Right cardiac atrium (tissue), 5 donors: ENCODE measurements around the gene SCFD2. TPM values are rescaled to one million over a fixed set of nuclear protein-coding genes. Genes with fewer than 3 reads are reported as not detected.

Source experiments
- ATAC-seq, 2 donors: fragments of 200-7000 bp; cut with Tn5 transposase; one replicate each; pipeline versions ENCODE4 v1.8.0 to v1.9.1; 2020; ENCODE audit warnings: moderate library complexity in 2 of 2, mild to moderate bottlenecking in 1 of 2
- DNase-seq, 3 donors: peaks; one replicate each; pipeline ENCODE4 v3.0.0-alpha.2; 2020
- H3K27ac ChIP-seq: one replicate; pipeline ENCODE4 v1.5.1; 2013; ENCODE audit warnings: mild to moderate bottlenecking, low read length, control low read depth, moderate library complexity
- H3K27me3 ChIP-seq: one replicate; pipeline ENCODE4 v1.6.1; 2013; ENCODE audit not compliant: control insufficient read depth, insufficient read depth
- H3K4me1 ChIP-seq: one replicate; pipeline ENCODE4 v1.6.1; 2013; ENCODE audit warnings: low read length; ENCODE audit not compliant: control insufficient read depth, insufficient read depth
- H3K4me3 ChIP-seq: one replicate; pipeline ENCODE4 v1.5.1; 2013; ENCODE audit warnings: low read length, control low read depth
- H3K9me3 ChIP-seq: one replicate; pipeline ENCODE4 v1.6.1; 2013; ENCODE audit warnings: low read length; ENCODE audit not compliant: control insufficient read depth
- WGBS: extraction: QIAGEN DNeasy Blood & Tissue Kit; methylation state at CpG from one replicate; pipeline ENCODE4 v1.1.7; 2013; 5-methylcytosine and 5-hydroxymethylcytosine counted together
- intact Hi-C, 4 donors: fragments of 100-400 bp; cut with DNase I; formaldehyde crosslinking; loops; one replicate each; pipeline versions ENCODE4 v1.11.0 to v1.14.0; 2022 to 2023
- polyA plus RNA-seq: library from polyadenylated mRNA; stranded (reverse); fragments of 200-250 nt; gene quantifications from one replicate; pipeline ENCODE4 v1.2.3, GENCODE V29; 2013
- total RNA-seq, 4 donors: library from RNA; stranded (reverse); fragmentation: NEBNext Ultra II Directional; extraction: Animal tissue kit (Norgen Biotek cat#: 25700); gene quantifications; one replicate each; pipeline ENCODE4 v1.2.1, GENCODE V29; 2021
- donor health status: healthy with polysubstance abuse.
- donor health status: DM: no; HTN: yes; CAD: no.
- donor health status: DM: no; HTN: no; CAD: no.
- donor health status: DM: no; HTN: yes; CAD: no; lungs with severe emphysema.
- donor health status: DM: yes; HTN: yes; CAD: no.

SCFD2 gene
- total and polyA plus RNA-seq, 5 donors = 4.5 to 11.1 (median 10.1) TPM

- DNase-seq = no peak
- no peaks in the 10 kb centered on the region for H3K9me3 ChIP-seq
- 85% methylated on average over 2 of the region's 2 CpGs for WGBS
- H3K27ac ChIP-seq = no peak overlapping the region
- intact Hi-C loops = no loop called here
- ATAC-seq = no peak
- no peaks in the 10 kb centered on the region for H3K4me1 ChIP-seq
- no peaks in the 10 kb centered on the region for H3K27me3 ChIP-seq
- H3K4me3 ChIP-seq = no peak overlapping the region
These were observed 228.9 kb downstream of the SCFD2 start for GRCh38 chr4:53136954-53137353.

GRCh38 chr4:53132132-53132891 lies 233.5 kb downstream of the SCFD2 start:
- H3K4me1 ChIP-seq = peaks cover 1% of the 10 kb centered on the region
- H3K9me3 ChIP-seq = no peaks in the 10 kb centered on the region
- intact Hi-C loops = no loop called here
- H3K4me3 ChIP-seq = no peak overlapping the region
- H3K27me3 ChIP-seq = no peaks in the 10 kb centered on the region
- no peak for DNase-seq
- H3K27ac ChIP-seq = no peak overlapping the region
- WGBS = 31% methylated on average over 4 of the region's 4 CpGs
- peak in 1 of 2 donors; percentile 51 for ATAC-seq

- no peak overlapping the region for H3K4me3 ChIP-seq
- no peaks in the 10 kb centered on the region for H3K9me3 ChIP-seq
- no peak overlapping the region for H3K27ac ChIP-seq
- no peak for ATAC-seq
- 82% methylated on average over 2 of the region's 2 CpGs for WGBS
- no peaks in the 10 kb centered on the region for H3K27me3 ChIP-seq
- peaks cover 1% of the 10 kb centered on the region for H3K4me1 ChIP-seq
- intact Hi-C loops = no loop called here
- no peak for DNase-seq
These were observed 234.3 kb downstream of the SCFD2 start for GRCh38 chr4:53131562-53131925.

- no peak for DNase-seq
- no peak overlapping the region for H3K27ac ChIP-seq
- 90% methylated on average over 5 of the region's 5 CpGs for WGBS
- no peak overlapping the region for H3K4me3 ChIP-seq
- H3K9me3 ChIP-seq = no peaks in the 10 kb centered on the region
- H3K27me3 ChIP-seq = no peaks in the 10 kb centered on the region
- intact Hi-C loops = no loop called here
- no peak for ATAC-seq
- peaks cover 1% of the 10 kb centered on the region for H3K4me1 ChIP-seq
These were observed 234.8 kb downstream of the SCFD2 start for GRCh38 chr4:53130896-53131561.

GRCh38 chr4:53128706-53129357 lies 237.0 kb downstream of the SCFD2 start:
- Histone ChIP-seq H3K4me1 (peaks cover 1% of the 10 kb centered on the region), H3K27ac (no peak overlapping the region), H3K4me3 (no peak overlapping the region), H3K9me3 (no peaks in the 10 kb centered on the region), H3K27me3 (no peaks in the 10 kb centered on the region)
- 8% methylated on average over 2 of the region's 2 CpGs for WGBS
- ATAC-seq (no peak), DNase-seq (peak in 2 of 3 donors; percentile 62 to 80)
- intact Hi-C loops = loop anchor here in 1 of 4 donors (10.0 kb wide), 1 partner anchor 104 kb away; no protein-coding TSS in a partner anchor

GRCh38 chr4:53128231-53128630 lies 237.6 kb downstream of the SCFD2 start:
- peaks cover 1% of the 10 kb centered on the region for H3K4me1 ChIP-seq
- no peak overlapping the region for H3K4me3 ChIP-seq
- DNase-seq (no peak), ATAC-seq (no peak)
- H3K9me3 ChIP-seq = no peaks in the 10 kb centered on the region
- no peak overlapping the region for H3K27ac ChIP-seq
- intact Hi-C loops = loop anchor here in 1 of 4 donors (10.0 kb wide), 1 partner anchor 103 kb away; no protein-coding TSS in a partner anchor
- H3K27me3 ChIP-seq = no peaks in the 10 kb centered on the region
- 47% methylated on average over 4 of the region's 4 CpGs for WGBS

- intact Hi-C loops = loop anchor here in 1 of 4 donors (10.0 kb wide), 1 partner anchor 103 kb away; no protein-coding TSS in a partner anchor
- Histone ChIP-seq H3K4me3 (no peak overlapping the region), H3K4me1 (peaks cover 1% of the 10 kb centered on the region), H3K27ac (no peak overlapping the region), H3K9me3 (no peaks in the 10 kb centered on the region), H3K27me3 (no peaks in the 10 kb centered on the region)
- WGBS = 94% methylated on average over 5 of the region's 5 CpGs
- DNase-seq = no peak
- ATAC-seq = no peak
These were observed 238.5 kb downstream of the SCFD2 start for GRCh38 chr4:53127365-53127764.

- no peak for ATAC-seq
- no peaks in the 10 kb centered on the region for H3K4me1 ChIP-seq
- intact Hi-C loops = loop anchor here in 1 of 4 donors (10.0 kb wide), 1 partner anchor 101 kb away; no protein-coding TSS in a partner anchor
These were observed 239.8 kb downstream of the SCFD2 start for GRCh38 chr4:53126099-53126498.

GRCh38 chr4:53123819-53124218 lies 242.0 kb downstream of the SCFD2 start:
- intact Hi-C loops = loop anchor here in 1 of 4 donors (10.0 kb wide), 1 partner anchor 99 kb away; no protein-coding TSS in a partner anchor
- Histone ChIP-seq H3K4me3 (no peak overlapping the region), H3K9me3 (no peaks in the 10 kb centered on the region), H3K4me1 (peaks cover 2% of the 10 kb centered on the region), H3K27ac (no peak overlapping the region), H3K27me3 (no peaks in the 10 kb centered on the region)
- ATAC-seq (no peak), DNase-seq (no peak)
- WGBS = 100% methylated on average over 1 of the region's 1 CpG

More at GRCh38 chr4:53126099-53126498, 239.8 kb downstream of the SCFD2 start:
- Histone ChIP-seq H3K27me3 (no peaks in the 10 kb centered on the region), H3K9me3 (no peaks in the 10 kb centered on the region), H3K4me3 (no peak overlapping the region), H3K27ac (no peak overlapping the region)
- WGBS = 95% methylated on average over 5 of the region's 5 CpGs
- DNase-seq = no peak

GRCh38 chr4:53123171-53123570 lies 242.7 kb downstream of the SCFD2 start:
- DNase-seq = no peak
- intact Hi-C loops = loop anchor here in 1 of 4 donors (10.0 kb wide), 1 partner anchor 98 kb away; no protein-coding TSS in a partner anchor
- Histone ChIP-seq H3K4me3 (no peak overlapping the region), H3K27me3 (no peaks in the 10 kb centered on the region), H3K9me3 (no peaks in the 10 kb centered on the region), H3K4me1 (peaks cover 2% of the 10 kb centered on the region), H3K27ac (no peak overlapping the region)
- ATAC-seq = no peak
- 84% methylated on average over 2 of the region's 2 CpGs for WGBS
